Measurements from ENCODE around the gene TNFAIP8L2. TPM values are rescaled to one million over a fixed set of nuclear protein-coding genes. Genes with fewer than 3 reads are reported as not detected.
A peak's percentile ranks its signal among the peaks of the same experiment; 100 is the strongest.

Gene TNFAIP8L2
- total and polyA plus RNA-seq, 2 donors (not counting 1 experiment from before 2014, with no cell fraction given) = not detected

DNA sequence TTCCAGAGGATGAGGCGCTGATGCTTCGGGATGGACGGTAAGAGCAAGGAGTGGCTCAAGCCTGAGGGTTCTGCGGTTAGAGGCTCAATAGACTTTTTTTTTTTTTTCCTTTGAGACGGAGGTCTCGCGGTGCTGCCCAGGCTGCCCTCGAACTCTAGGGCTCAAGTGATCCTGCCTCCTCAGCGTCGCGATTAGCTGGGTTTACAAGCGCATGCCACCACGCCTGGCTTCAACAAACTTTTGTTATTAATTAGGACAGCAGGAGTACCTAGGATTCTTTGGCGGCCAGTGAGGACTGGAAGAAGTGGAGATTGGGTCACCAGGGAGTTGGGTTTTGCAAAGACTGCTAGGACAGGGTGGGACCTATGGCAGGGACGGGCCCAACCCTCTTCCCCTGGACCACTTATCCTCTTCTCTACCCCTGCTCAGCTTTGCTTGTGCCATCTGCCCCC, 10.1 kb downstream of the TNFAIP8L2 start:
- H3K9me3 ChIP-seq (ENCODE audit: control insufficient read depth, insufficient read depth, low read depth, low read length) = no peaks in the 10 kb centered on the region
- peak overlapping the region; percentile 84 for H3K27ac ChIP-seq (ENCODE audit: insufficient read depth, low read length)
- H3K4me1 ChIP-seq (ENCODE audit: control insufficient read depth, extremely low read depth, insufficient read depth, low read length) = peaks cover 6% of the 10 kb centered on the region
- peaks cover 11% of the 10 kb centered on the region for H3K79me2 ChIP-seq (ENCODE audit: control insufficient read depth, insufficient read depth, low read length)
- H3K27me3 ChIP-seq (ENCODE audit: control insufficient read depth, insufficient read depth, low read length) = no peaks in the 10 kb centered on the region
- no peak for TF ChIP-seq EZH2 (IDR thresholded peaks at IDR 0.05; ENCODE audit: low read length, missing control alignments)
- TF ChIP-seq CTCF (conservative IDR thresholded peaks at IDR 0.05 in 1 of 2, IDR thresholded peaks at IDR 0.05 in 1 of 2; ENCODE audit: low read depth in 1 of 2, low read length in 2 of 2) = no peak
- H3K36me3 ChIP-seq (ENCODE audit: control insufficient read depth, insufficient read depth, low read length) = peaks cover 13% of the 10 kb centered on the region
- peak; percentile 63 to 83 for DNase-seq (ENCODE audit: low read depth in 2 of 2)
- H3K4me2 ChIP-seq (ENCODE audit: extremely low read depth, insufficient read depth, low read length) = peak overlapping the region; percentile 89
- peak overlapping the region; percentile 63 for H3K9ac ChIP-seq (ENCODE audit: insufficient read depth, low read length)
- H4K20me1 ChIP-seq (ENCODE audit: control insufficient read depth, extremely low read depth, insufficient read depth, low read length) = no peaks in the 10 kb centered on the region
- H3K4me3 ChIP-seq (replicated peaks in 1 of 4; ENCODE audit: control extremely low read depth in 1 of 4, insufficient read depth in 1 of 4, low read depth in 3 of 4, low read length in 4 of 4) = peak overlapping the region; percentile 67 to 81 (median 79)
- H2AFZ ChIP-seq (ENCODE audit: low read length) = no peak overlapping the region

GRCh38 chr1:151167116-151167515, 10.7 kb downstream of the TNFAIP8L2 start:
- Histone ChIP-seq H4K20me1 (ENCODE audit: control insufficient read depth, extremely low read depth, insufficient read depth, low read length) (no peaks in the 10 kb centered on the region), H3K27me3 (ENCODE audit: control insufficient read depth, insufficient read depth, low read length) (no peaks in the 10 kb centered on the region), H2AFZ (ENCODE audit: low read length) (no peak overlapping the region), H3K9me3 (ENCODE audit: control insufficient read depth, insufficient read depth, low read depth, low read length) (no peaks in the 10 kb centered on the region), H3K27ac (ENCODE audit: insufficient read depth, low read length) (peak overlapping the region; percentile 84), H3K4me2 (ENCODE audit: extremely low read depth, insufficient read depth, low read length) (peak overlapping the region; percentile 89), H3K4me1 (ENCODE audit: control insufficient read depth, extremely low read depth, insufficient read depth, low read length) (peaks cover 6% of the 10 kb centered on the region), H3K4me3 (replicated peaks in 1 of 4; ENCODE audit: control extremely low read depth in 1 of 4, insufficient read depth in 1 of 4, low read depth in 3 of 4, low read length in 4 of 4) (peak overlapping the region; percentile 67 to 81 (median 79)), H3K36me3 (ENCODE audit: control insufficient read depth, insufficient read depth, low read length) (peaks cover 13% of the 10 kb centered on the region), H3K79me2 (ENCODE audit: control insufficient read depth, insufficient read depth, low read length) (peaks cover 11% of the 10 kb centered on the region), H3K9ac (ENCODE audit: insufficient read depth, low read length) (peak overlapping the region; percentile 63)
- TF ChIP-seq EZH2 (IDR thresholded peaks at IDR 0.05; ENCODE audit: low read length, missing control alignments) (no peak), CTCF (conservative IDR thresholded peaks at IDR 0.05 in 1 of 2, IDR thresholded peaks at IDR 0.05 in 1 of 2; ENCODE audit: low read depth in 1 of 2, low read length in 2 of 2) (no peak)
- no peak for DNase-seq (ENCODE audit: low read depth in 2 of 2)

DNA sequence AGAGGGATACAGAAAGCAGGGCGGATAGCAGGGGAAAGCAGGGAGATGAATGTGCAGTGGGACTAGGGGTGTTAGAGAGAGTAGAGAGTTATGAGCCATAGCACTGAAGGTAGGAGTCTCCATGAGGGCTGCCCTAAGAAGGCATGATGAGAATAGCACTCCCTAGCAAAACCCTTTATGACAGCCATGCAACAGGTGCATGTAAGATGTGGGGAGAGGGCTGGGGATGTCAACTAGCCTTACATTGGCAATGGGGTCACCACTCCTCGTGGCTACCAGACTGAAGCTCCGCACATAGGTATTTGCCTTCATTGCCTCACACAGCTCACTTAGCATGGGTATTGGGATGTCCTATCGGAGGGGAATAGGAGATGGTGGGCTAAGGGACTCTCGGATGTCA, 14.7 kb downstream of the TNFAIP8L2 start:
- H3K27me3 ChIP-seq (ENCODE audit: control insufficient read depth, insufficient read depth, low read length) = no peaks in the 10 kb centered on the region
- no peak overlapping the region for H3K27ac ChIP-seq (ENCODE audit: insufficient read depth, low read length)
- H3K4me1 ChIP-seq (ENCODE audit: control insufficient read depth, extremely low read depth, insufficient read depth, low read length) = peaks cover 6% of the 10 kb centered on the region
- H3K9me3 ChIP-seq (ENCODE audit: control insufficient read depth, insufficient read depth, low read depth, low read length) = no peaks in the 10 kb centered on the region
- no peak overlapping the region for H3K9ac ChIP-seq (ENCODE audit: insufficient read depth, low read length)
- no peak for TF ChIP-seq CTCF (conservative IDR thresholded peaks at IDR 0.05 in 1 of 2, IDR thresholded peaks at IDR 0.05 in 1 of 2; ENCODE audit: low read depth in 1 of 2, low read length in 2 of 2)
- TF ChIP-seq EZH2 (IDR thresholded peaks at IDR 0.05; ENCODE audit: low read length, missing control alignments) = no peak
- H3K4me2 ChIP-seq (ENCODE audit: extremely low read depth, insufficient read depth, low read length) = no peak overlapping the region
- no peaks in the 10 kb centered on the region for H4K20me1 ChIP-seq (ENCODE audit: control insufficient read depth, extremely low read depth, insufficient read depth, low read length)
- no peak overlapping the region for H2AFZ ChIP-seq (ENCODE audit: low read length)
- peaks cover 17% of the 10 kb centered on the region for H3K36me3 ChIP-seq (ENCODE audit: control insufficient read depth, insufficient read depth, low read length)
- no peak overlapping the region for H3K4me3 ChIP-seq (replicated peaks in 1 of 4; ENCODE audit: control extremely low read depth in 1 of 4, insufficient read depth in 1 of 4, low read depth in 3 of 4, low read length in 4 of 4)
- H3K79me2 ChIP-seq (ENCODE audit: control insufficient read depth, insufficient read depth, low read length) = peaks cover 9% of the 10 kb centered on the region
- no peak for DNase-seq (ENCODE audit: low read depth in 2 of 2)
